Astrocyte of the spinal cord (primary cell): ENCODE data around the gene FAM219A.

Experiments used
- DNase-seq: peaks from one replicate; pipeline ENCODE4 v3.0.0; 2011; ENCODE audit warnings: low read depth, low spot score
- H3K4me3 ChIP-seq: 2 replicates; pipeline ENCODE4 v1.5.1; 2011; ENCODE audit warnings: low read depth, mild to moderate bottlenecking, low read length, moderate library complexity
- CTCF ChIP-seq: IDR thresholded peaks from 2 replicates; pipeline ENCODE4 v1.5.1; 2012; ENCODE audit warnings: low read depth, mild to moderate bottlenecking, low read length, inconsistent platforms
- in situ Hi-C: cut with HindIII; loops from 2 replicates; pipeline ENCODE4 v1.10.0; 2017; ENCODE audit warnings: low sequenced_read_pairs

The FAM219A gene

GRCh38 chr9:34458013-34458958 lies at the start of gene FAM219A, which contains the start of gene DNAI1:
TSS of gene FAM219A (minus strand) at chr9:34458570. CDS start at chr9:34458263, 307 bp downstream.
TSS of gene DNAI1 (plus strand) at chr9:34458805. CDS start at chr9:34459006, 201 bp downstream.
- TF ChIP-seq CTCF, result no peak
- peak within 1 kb of the TSS; percentile 85 for H3K4me3 ChIP-seq
- in situ Hi-C loops, result no loop called here
- peak; percentile 99 for DNase-seq

GRCh38 chr9:34507966-34508365 lies 49.6 kb upstream of the FAM219A start:
- TF ChIP-seq CTCF, result no peak
- H3K4me3 ChIP-seq, result no peak overlapping the region
- DNase-seq, result no peak
- in situ Hi-C loops, result loop anchor here (10.0 kb wide), 1 partner anchor 67 kb away; no protein-coding TSS in a partner anchor

GRCh38 chr9:34507556-34507955 lies 49.2 kb upstream of the FAM219A start:
- no peak for TF ChIP-seq CTCF
- in situ Hi-C loops, result loop anchor here (10.0 kb wide), 1 partner anchor 67 kb away; no protein-coding TSS in a partner anchor
- H3K4me3 ChIP-seq, result no peak overlapping the region
- no peak for DNase-seq

GRCh38 chr9:34506623-34507022 lies 48.3 kb upstream of the FAM219A start:
- DNase-seq, result no peak
- no peak for TF ChIP-seq CTCF
- no peak overlapping the region for H3K4me3 ChIP-seq
- in situ Hi-C loops, result loop anchor here (10.0 kb wide), 1 partner anchor 68 kb away; no protein-coding TSS in a partner anchor

- no peak for DNase-seq
- no peak overlapping the region for H3K4me3 ChIP-seq
- in situ Hi-C loops, result loop anchor here (10.0 kb wide), 1 partner anchor 69 kb away; no protein-coding TSS in a partner anchor
- TF ChIP-seq CTCF, result no peak
These were observed 47.2 kb upstream of the FAM219A start for GRCh38 chr9:34505370-34506120.

- no peak overlapping the region for H3K4me3 ChIP-seq
- no peak for DNase-seq
- no peak for TF ChIP-seq CTCF
- in situ Hi-C loops, result loop anchor here (10.0 kb wide), 1 partner anchor 71 kb away; no protein-coding TSS in a partner anchor
These were observed 45.0 kb upstream of the FAM219A start for GRCh38 chr9:34503406-34503805.
